DOHH2 (cell line): Measurements from ENCODE around the gene ITPR1.

Source experiments
- H3F3A ChIP-seq: fragments of 200-600 bp; sonication (generic), shearing (Covaris generic); 2 replicates; pipeline ENCODE4 v1.6.0; 2016; ENCODE audit warnings: antibody characterized with exemption, mild to moderate bottlenecking; ENCODE audit not compliant: control insufficient read depth, insufficient read depth
- H3K27ac ChIP-seq: fragments of 200-600 bp; sonication (generic); 2 replicates; pipeline ENCODE4 v1.5.1; 2014; ENCODE audit warnings: low read depth, mild to moderate bottlenecking, low read length, moderate library complexity
- H3K27me3 ChIP-seq: fragments of 200-600 bp; sonication (generic); 2 replicates; pipeline ENCODE4 v1.6.1; 2014; ENCODE audit warnings: mild to moderate bottlenecking, low read length, mixed read lengths; ENCODE audit not compliant: control insufficient read depth
- H3K36me3 ChIP-seq: fragments of 200-600 bp; sonication (generic); 2 replicates; pipeline ENCODE4 v1.6.1; 2014; ENCODE audit warnings: mild to moderate bottlenecking, low read length, moderate library complexity, mixed read lengths; ENCODE audit not compliant: control insufficient read depth
- H3K4me1 ChIP-seq: fragments of 200-600 bp; sonication (generic); 2 replicates; pipeline ENCODE4 v1.6.1; 2014; ENCODE audit warnings: mild to moderate bottlenecking, low read length, mixed read lengths; ENCODE audit not compliant: control insufficient read depth
- H3K4me2 ChIP-seq: fragments of 200-600 bp; sonication (generic); 2 replicates; pipeline ENCODE4 v1.6.0; 2014; ENCODE audit warnings: mild to moderate bottlenecking, low read length, moderate library complexity
- H3K4me3 ChIP-seq: fragments of 200-600 bp; sonication (generic); 2 replicates; pipeline ENCODE4 v1.5.1; 2014; ENCODE audit warnings: mild to moderate bottlenecking, low read length, mixed read lengths
- H3K79me2 ChIP-seq: fragments of 200-600 bp; sonication (generic); 2 replicates; pipeline ENCODE4 v1.6.1; 2014; ENCODE audit warnings: mild to moderate bottlenecking, low read length, mixed read lengths; ENCODE audit not compliant: control insufficient read depth
- H3K9me2 ChIP-seq: fragments of 200-600 bp; sonication (generic); replicated peaks from 2 replicates; pipeline ENCODE4 v1.6.1; 2014; ENCODE audit warnings: mild to moderate bottlenecking, low read length, mixed read lengths; ENCODE audit not compliant: control insufficient read depth
- H3K9me3 ChIP-seq: fragments of 200-600 bp; sonication (generic); 2 replicates; pipeline ENCODE4 v1.6.1; 2014; ENCODE audit warnings: antibody characterized with exemption, low read length, mixed read lengths; ENCODE audit not compliant: control insufficient read depth, insufficient read depth
- H4K20me1 ChIP-seq: fragments of 200-600 bp; sonication (generic); 2 replicates; pipeline ENCODE4 v1.6.0; 2014; ENCODE audit warnings: low read depth, mild to moderate bottlenecking, antibody characterized with exemption, low read length, moderate library complexity; ENCODE audit not compliant: control insufficient read depth, insufficient read depth
- EZH2phosphoT487 ChIP-seq: fragments of 200-600 bp; sonication (generic); IDR thresholded peaks from 2 replicates; pipeline ENCODE4 v1.6.1; 2017; ENCODE audit warnings: borderline replicate concordance, mild to moderate bottlenecking, antibody characterized with exemption, low read length, moderate library complexity, mixed read lengths
- TF ChIP-seq, protein P1 (sequence below): fragments of 200-600 bp; sonication (generic); IDR thresholded peaks from one replicate; pipeline ENCODE4 v1.5.1; 2014; ENCODE audit warnings: antibody characterized with exemption, mild to moderate bottlenecking, low read depth, low read length; ENCODE audit not compliant: poor library complexity, severe bottlenecking

The ITPR1 gene

GRCh38 chr3:4693620-4694019 is 200.5 kb downstream of the ITPR1 start:
- TF ChIP-seq EZH2phosphoT487: no peak
- TF ChIP-seq, protein P1, sequence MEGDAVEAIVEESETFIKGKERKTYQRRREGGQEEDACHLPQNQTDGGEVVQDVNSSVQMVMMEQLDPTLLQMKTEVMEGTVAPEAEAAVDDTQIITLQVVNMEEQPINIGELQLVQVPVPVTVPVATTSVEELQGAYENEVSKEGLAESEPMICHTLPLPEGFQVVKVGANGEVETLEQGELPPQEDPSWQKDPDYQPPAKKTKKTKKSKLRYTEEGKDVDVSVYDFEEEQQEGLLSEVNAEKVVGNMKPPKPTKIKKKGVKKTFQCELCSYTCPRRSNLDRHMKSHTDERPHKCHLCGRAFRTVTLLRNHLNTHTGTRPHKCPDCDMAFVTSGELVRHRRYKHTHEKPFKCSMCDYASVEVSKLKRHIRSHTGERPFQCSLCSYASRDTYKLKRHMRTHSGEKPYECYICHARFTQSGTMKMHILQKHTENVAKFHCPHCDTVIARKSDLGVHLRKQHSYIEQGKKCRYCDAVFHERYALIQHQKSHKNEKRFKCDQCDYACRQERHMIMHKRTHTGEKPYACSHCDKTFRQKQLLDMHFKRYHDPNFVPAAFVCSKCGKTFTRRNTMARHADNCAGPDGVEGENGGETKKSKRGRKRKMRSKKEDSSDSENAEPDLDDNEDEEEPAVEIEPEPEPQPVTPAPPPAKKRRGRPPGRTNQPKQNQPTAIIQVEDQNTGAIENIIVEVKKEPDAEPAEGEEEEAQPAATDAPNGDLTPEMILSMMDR: no peak
- Histone ChIP-seq H3F3A (no peaks in the 10 kb centered on the region), H3K27me3 (no peaks in the 10 kb centered on the region), H3K4me2 (no peak overlapping the region), H4K20me1 (no peaks in the 10 kb centered on the region), H3K79me2 (no peaks in the 10 kb centered on the region), H3K9me2 (no peaks in the 10 kb centered on the region), H3K36me3 (peaks cover 27% of the 10 kb centered on the region), H3K4me1 (0 out of 2 replicates have a peak, but pooled peaks cover 4% of the 10 kb centered on the region), H3K27ac (no peak overlapping the region), H3K9me3 (peaks cover 8% of the 10 kb centered on the region; the same call in 1 of the 2 replicates), H3K4me3 (no peak overlapping the region)

DNA sequence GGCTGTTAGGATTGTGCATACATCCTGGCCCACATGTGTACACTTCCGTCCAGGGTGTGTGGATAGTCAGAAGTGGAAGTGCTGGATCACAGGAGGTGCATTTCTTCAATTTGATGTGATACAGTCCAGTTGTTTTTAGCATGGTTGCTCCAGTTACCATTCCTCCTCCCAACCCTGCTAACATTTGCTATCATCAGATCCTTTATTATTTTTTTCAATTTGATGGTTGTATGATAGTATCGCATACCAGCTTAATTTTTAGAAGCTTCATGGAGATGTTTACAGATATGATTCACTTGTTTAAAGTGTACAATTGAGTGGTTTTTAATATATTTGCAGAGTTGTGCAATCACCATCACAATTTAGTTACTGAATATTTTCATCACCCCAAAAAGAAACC is 202.7 kb downstream of the ITPR1 start:
- H3K36me3 ChIP-seq: peaks cover 18% of the 10 kb centered on the region
- no peak overlapping the region for H3K4me3 ChIP-seq

GRCh38 chr3:4696266-4696665 is 203.1 kb downstream of the ITPR1 start:
- Histone ChIP-seq H3K9me2 (no peaks in the 10 kb centered on the region), H3K4me1 (0 out of 2 replicates have a peak, but pooled peaks cover 4% of the 10 kb centered on the region), H3K4me2 (no peak overlapping the region), H3K27ac (no peak overlapping the region), H3K27me3 (no peaks in the 10 kb centered on the region), H3K9me3 (no peaks in the 10 kb centered on the region), H3K36me3 (peaks cover 18% of the 10 kb centered on the region), H4K20me1 (no peaks in the 10 kb centered on the region), H3F3A (no peaks in the 10 kb centered on the region), H3K79me2 (no peaks in the 10 kb centered on the region), H3K4me3 (no peak overlapping the region)
- TF ChIP-seq, protein P1: no peak
- TF ChIP-seq EZH2phosphoT487: no peak

More for the DNA sequence above, 202.7 kb downstream of the ITPR1 start:
- Histone ChIP-seq H3K27ac (no peak overlapping the region), H3K27me3 (no peaks in the 10 kb centered on the region), H3K4me2 (no peak overlapping the region), H3K79me2 (no peaks in the 10 kb centered on the region), H3K4me1 (0 out of 2 replicates have a peak, but pooled peaks cover 4% of the 10 kb centered on the region), H3F3A (no peaks in the 10 kb centered on the region), H3K9me3 (no peaks in the 10 kb centered on the region), H3K9me2 (no peaks in the 10 kb centered on the region), H4K20me1 (no peaks in the 10 kb centered on the region)
- TF ChIP-seq, protein P1: no peak
- TF ChIP-seq EZH2phosphoT487: no peak
